ENCODE measurements around the gene HPN. TPM values are rescaled to one million over a fixed set of nuclear protein-coding genes. Genes with fewer than 3 reads are reported as not detected.

Gene HPN
- total and polyA plus RNA-seq, 2 of the 13 experiments (the other 11 are each of a cell fraction or from before 2014, with no cell fraction given), result 46.7 to 261 TPM

DNA sequence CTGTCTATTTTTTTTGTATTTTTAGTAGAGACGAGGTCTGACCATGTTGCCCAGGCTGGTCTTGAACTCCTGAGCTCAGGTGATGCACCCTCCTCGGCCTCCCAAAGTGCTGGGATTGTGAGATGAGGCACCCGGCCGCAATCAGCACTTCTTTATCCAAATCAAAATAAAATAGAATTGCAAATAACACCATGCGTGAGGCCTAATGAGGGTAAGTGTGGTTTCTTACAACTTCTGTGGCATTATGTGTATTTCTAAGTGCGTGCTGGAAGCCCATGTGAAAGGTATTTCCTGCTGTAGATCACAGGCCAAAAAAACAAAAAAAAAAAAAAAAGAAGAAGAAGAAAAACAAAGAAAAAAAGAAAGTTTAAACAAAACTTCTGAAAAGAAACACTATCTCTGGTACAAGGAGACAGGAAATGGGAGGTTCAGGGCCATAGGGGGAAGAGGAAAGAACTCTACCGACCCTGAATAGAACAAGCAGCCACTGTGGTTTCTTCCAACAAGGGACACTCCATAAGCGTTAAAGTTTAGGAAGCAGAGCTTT is 44.4 kb upstream of the HPN start (continued):
- TF ChIP-seq, protein P1, sequence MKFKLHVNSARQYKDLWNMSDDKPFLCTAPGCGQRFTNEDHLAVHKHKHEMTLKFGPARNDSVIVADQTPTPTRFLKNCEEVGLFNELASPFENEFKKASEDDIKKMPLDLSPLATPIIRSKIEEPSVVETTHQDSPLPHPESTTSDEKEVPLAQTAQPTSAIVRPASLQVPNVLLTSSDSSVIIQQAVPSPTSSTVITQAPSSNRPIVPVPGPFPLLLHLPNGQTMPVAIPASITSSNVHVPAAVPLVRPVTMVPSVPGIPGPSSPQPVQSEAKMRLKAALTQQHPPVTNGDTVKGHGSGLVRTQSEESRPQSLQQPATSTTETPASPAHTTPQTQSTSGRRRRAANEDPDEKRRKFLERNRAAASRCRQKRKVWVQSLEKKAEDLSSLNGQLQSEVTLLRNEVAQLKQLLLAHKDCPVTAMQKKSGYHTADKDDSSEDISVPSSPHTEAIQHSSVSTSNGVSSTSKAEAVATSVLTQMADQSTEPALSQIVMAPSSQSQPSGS (CRISPR knock-in tag; IDR thresholded peaks at IDR 0.05), result no peak
- TF ChIP-seq ZNF432 (CRISPR knock-in tag; IDR thresholded peaks at IDR 0.05; ENCODE audit: borderline replicate concordance) (no peak), NFYB (CRISPR knock-in tag; IDR thresholded peaks at IDR 0.05) (no peak), NCOA5 (CRISPR knock-in tag; IDR thresholded peaks at IDR 0.05) (no peak), ERF (CRISPR knock-in tag; IDR thresholded peaks at IDR 0.05) (peak; percentile 51; the same call in 1 of the 2 replicates), SOX13 (IDR thresholded peaks at IDR 0.05) (no peak), SOX13 (CRISPR knock-in tag; conservative IDR thresholded peaks at IDR 0.05 in 1 of 2, IDR thresholded peaks at IDR 0.05 in 1 of 2) (peak in 1 of 2 experiments; percentile 66; a peak in 1 of 4 replicates), ZNF841 (CRISPR knock-in tag; IDR thresholded peaks at IDR 0.05; ENCODE audit: borderline replicate concordance) (no peak), RELA (CRISPR knock-in tag; IDR thresholded peaks at IDR 0.05) (no peak), NFKB2 (CRISPR knock-in tag; IDR thresholded peaks at IDR 0.05; ENCODE audit: borderline replicate concordance) (no peak), ZNF207 (IDR thresholded peaks at IDR 0.05; ENCODE audit: borderline replicate concordance) (no peak), RXRB (CRISPR knock-in tag; IDR thresholded peaks at IDR 0.05; ENCODE audit: borderline replicate concordance) (peak; percentile 66; the same call in 1 of the 2 replicates), ZBTB3 (CRISPR knock-in tag; IDR thresholded peaks at IDR 0.05; ENCODE audit: borderline replicate concordance, low read depth) (0 out of 2 replicates have a peak, but pooled peaks have one; percentile 69), FOXP1 (IDR thresholded peaks at IDR 0.05) (no peak), FOXP1 (CRISPR knock-in tag; IDR thresholded peaks at IDR 0.05) (peak; percentile 46; the same call in 1 of the 2 replicates), EP300 (IDR thresholded peaks at IDR 0.05; ENCODE audit: low read depth in 2 of 2, low read length in 2 of 2) (peak in 1 of 2 experiments; percentile 53; a peak in 1 of 4 replicates), EP300 (CRISPR knock-in tag; IDR thresholded peaks at IDR 0.05; ENCODE audit: borderline replicate concordance) (peak; percentile 23; the same call in 1 of the 2 replicates), EEA1 (CRISPR knock-in tag; IDR thresholded peaks at IDR 0.05; ENCODE audit: borderline replicate concordance) (no peak), HNRNPH1 (optimal IDR thresholded peaks at IDR 0.05; ENCODE audit: low read depth, low read length) (no peak), ZNF605 (CRISPR knock-in tag; IDR thresholded peaks at IDR 0.05) (no peak), TP53 (CRISPR knock-in tag; conservative IDR thresholded peaks at IDR 0.05) (no peak), RFX1 (IDR thresholded peaks at IDR 0.05) (no peak), ELF3 (CRISPR knock-in tag; IDR thresholded peaks at IDR 0.05) (peak; percentile 31; the same call in 1 of the 2 replicates), CREM (IDR thresholded peaks at IDR 0.05) (peak; percentile 67), CREM (CRISPR knock-in tag; IDR thresholded peaks at IDR 0.05) (no peak), ZMYM2 (CRISPR knock-in tag; IDR thresholded peaks at IDR 0.05) (0 out of 2 replicates have a peak, but pooled peaks have one; percentile 35), HMG20A (CRISPR knock-in tag; IDR thresholded peaks at IDR 0.05; ENCODE audit: borderline replicate concordance) (peak; percentile 41; the same call in 1 of the 2 replicates), ZNF850 (CRISPR knock-in tag; conservative IDR thresholded peaks at IDR 0.05) (no peak), GTF2F1 (IDR thresholded peaks at IDR 0.05; ENCODE audit: low read length) (no peak)
- TF ChIP-seq, protein P2, sequence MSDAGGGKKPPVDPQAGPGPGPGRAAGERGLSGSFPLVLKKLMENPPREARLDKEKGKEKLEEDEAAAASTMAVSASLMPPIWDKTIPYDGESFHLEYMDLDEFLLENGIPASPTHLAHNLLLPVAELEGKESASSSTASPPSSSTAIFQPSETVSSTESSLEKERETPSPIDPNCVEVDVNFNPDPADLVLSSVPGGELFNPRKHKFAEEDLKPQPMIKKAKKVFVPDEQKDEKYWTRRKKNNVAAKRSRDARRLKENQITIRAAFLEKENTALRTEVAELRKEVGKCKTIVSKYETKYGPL (CRISPR knock-in tag; IDR thresholded peaks at IDR 0.05), result no peak
- TF ChIP-seq, protein P3, sequence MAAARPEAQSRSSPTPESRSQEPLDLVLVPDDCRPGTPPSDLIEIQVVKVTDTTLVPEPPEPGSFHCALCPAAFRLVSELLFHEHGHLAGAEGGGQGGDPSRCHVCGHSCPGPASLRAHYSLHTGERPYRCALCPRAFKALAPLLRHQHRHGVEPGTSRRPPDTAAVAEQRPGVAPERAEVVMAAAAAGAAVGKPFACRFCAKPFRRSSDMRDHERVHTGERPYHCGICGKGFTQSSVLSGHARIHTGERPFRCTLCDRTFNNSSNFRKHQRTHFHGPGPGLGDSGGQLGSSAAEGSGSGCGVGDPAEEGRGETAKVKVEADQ (CRISPR knock-in tag; IDR thresholded peaks at IDR 0.05; ENCODE audit: borderline replicate concordance), result no peak
- TF ChIP-seq, protein P4, sequence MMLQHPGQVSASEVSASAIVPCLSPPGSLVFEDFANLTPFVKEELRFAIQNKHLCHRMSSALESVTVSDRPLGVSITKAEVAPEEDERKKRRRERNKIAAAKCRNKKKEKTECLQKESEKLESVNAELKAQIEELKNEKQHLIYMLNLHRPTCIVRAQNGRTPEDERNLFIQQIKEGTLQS (CRISPR knock-in tag; IDR thresholded peaks at IDR 0.05), result no peak
